Caco-2 (cell line): ENCODE data around the gene PRSS57. TPM values are rescaled to one million over a fixed set of nuclear protein-coding genes. Genes with fewer than 3 reads are reported as not detected.
A peak's percentile ranks its signal among the peaks of the same experiment; 100 is the strongest.

ENCODE experiments used
- BruUV-seq: library from RNA; stranded (reverse); fragments of 400-500 nt; replicated peaks from 2 replicates; lab custom pipeline; 2021; lab: Mats Ljungman, UMichigan
- CTCF ChIA-PET: fragments of 300-600 bp; sonication (Branson Sonifier 250); formaldehyde crosslinking; loops from one replicate; lab custom pipeline; 2022; ENCODE audit warnings: antibody characterized with exemption; lab: Charles Lee
- POLR2A ChIA-PET: fragments of 300-600 bp; sonication (Branson Sonifier 250); formaldehyde crosslinking; loops from one replicate; lab custom pipeline; 2022; ENCODE audit warnings: antibody characterized with exemption; lab: Charles Lee
- DNase-seq, 2 experiments: peaks; one replicate each; pipeline versions ENCODE4 v3.0.0 to v3.0.0-alpha.2; 2020 to 2022
- H3K27me3 ChIP-seq: replicated peaks from 2 replicates; pipeline ENCODE4 v1.6.0; 2011; ENCODE audit warnings: low read length; ENCODE audit not compliant: control insufficient read depth, insufficient read depth
- H3K36me3 ChIP-seq: 2 replicates; pipeline ENCODE4 v1.5.1; 2011; ENCODE audit warnings: low read length; ENCODE audit not compliant: control insufficient read depth, insufficient read depth
- H3K4me1 ChIP-seq: fragments of 250-450 bp; sonication (Bioruptor Pico); 2 replicates; pipeline ENCODE4 v1.5.1; 2020; ENCODE audit warnings: mild to moderate bottlenecking
- H3K4me3 ChIP-seq: 2 replicates; pipeline ENCODE4 v1.5.1; 2011; ENCODE audit warnings: low read depth, mild to moderate bottlenecking, control low read depth, low read length
- H3K9me3 ChIP-seq: fragments of 250-450 bp; sonication (Bioruptor Pico); 2 replicates; pipeline ENCODE4 v1.5.1; 2020; ENCODE audit warnings: mild to moderate bottlenecking, moderate library complexity
- H3K27ac Mint-ChIP-seq: one replicate; pipeline ENCODE4 v1.8.0; 2022; ENCODE audit warnings: mixed read lengths; ENCODE audit not compliant: unreplicated experiment
- H3K27me3 Mint-ChIP-seq: one replicate; pipeline ENCODE4 v1.8.0; 2022; ENCODE audit warnings: mixed read lengths; ENCODE audit not compliant: insufficient read depth, unreplicated experiment
- H3K36me3 Mint-ChIP-seq: one replicate; pipeline ENCODE4 v1.8.0; 2022; ENCODE audit warnings: mild to moderate bottlenecking, mixed read lengths; ENCODE audit not compliant: insufficient read depth, unreplicated experiment
- H3K4me1 Mint-ChIP-seq: one replicate; pipeline ENCODE4 v1.8.0; 2022; ENCODE audit warnings: low read depth, mixed read lengths; ENCODE audit not compliant: unreplicated experiment
- H3K4me3 Mint-ChIP-seq: one replicate; pipeline ENCODE4 v1.8.0; 2022; ENCODE audit warnings: mild to moderate bottlenecking, moderate library complexity, mixed read lengths; ENCODE audit not compliant: unreplicated experiment
- H3K9me3 Mint-ChIP-seq: one replicate; pipeline ENCODE4 v1.8.0; 2022; ENCODE audit warnings: mixed read lengths; ENCODE audit not compliant: unreplicated experiment
- intact Hi-C: fragments of 100-400 bp; cut with micrococcal nuclease; formaldehyde crosslinking; loops from one replicate; pipeline ENCODE4 v1.10.0; 2022; ENCODE audit not compliant: unreplicated experiment
- total RNA-seq: library from RNA; stranded (reverse); gene quantifications from 2 replicates; pipeline ENCODE4 v1.2.3, GENCODE V29; 2022
- TF ChIP-seq, protein P1 (sequence below), 2 experiments: fragments of 200-600 bp in 1 of 2; IDR thresholded peaks; 1 replicate in 1 of 2; 2 replicates in 1 of 2; pipeline versions ENCODE4 v1.5.1 to v1.8.0; 2011 to 2022; ENCODE audit warnings: antibody characterized with exemption in 1 of 2, control low read depth in 1 of 2, inconsistent platforms in 1 of 2, low read depth in 1 of 2, low read length in 1 of 2, mild to moderate bottlenecking in 1 of 2, moderate library complexity in 1 of 2; ENCODE audit not compliant: insufficient read depth in 1 of 2, severe bottlenecking in 1 of 2, unreplicated experiment in 1 of 2

Gene PRSS57
- total RNA-seq, 1 experiment from 2014 or later, result not detected

DNA sequence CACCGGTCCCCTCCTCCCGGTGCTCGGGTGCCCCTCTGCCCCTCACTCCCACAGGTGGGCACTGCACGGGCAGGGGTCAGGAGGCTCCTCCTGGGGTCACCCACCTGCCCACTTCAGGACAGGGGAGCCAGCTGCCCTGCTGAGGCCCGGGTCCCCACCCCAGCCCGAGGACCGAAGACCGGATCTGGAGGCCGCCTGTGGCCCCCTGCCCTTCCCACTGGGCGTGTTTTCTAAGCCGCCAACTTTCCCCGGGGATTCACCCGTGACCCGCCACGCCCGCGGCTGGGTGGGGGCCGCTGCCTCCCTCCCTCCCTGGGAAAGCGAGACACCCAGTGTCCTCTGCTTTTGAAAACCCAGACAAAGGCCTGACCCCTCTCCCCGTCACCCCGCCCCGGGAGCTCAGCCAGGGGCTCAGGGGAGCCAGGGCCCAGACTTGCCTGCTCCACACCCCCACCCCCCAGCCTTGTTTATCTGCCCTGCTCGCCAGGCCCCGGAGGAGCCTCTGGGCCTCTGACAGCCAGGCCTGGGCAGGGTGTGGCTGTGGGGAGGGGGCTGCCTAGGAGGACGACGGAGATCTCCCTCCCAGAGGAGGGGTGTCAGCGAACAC is 14.8 kb upstream of the PRSS57 start:
- BruUV-seq, result no TSS peak
- intact Hi-C loops, result no loop called here
- H3K4me1 Mint-ChIP-seq, result no peaks in the 10 kb centered on the region
- no peak overlapping the region for H3K27ac Mint-ChIP-seq
- DNase-seq, result no peak
- no peaks in the 10 kb centered on the region; the same call in 1 of the 2 replicates for H3K9me3 ChIP-seq
- H3K27me3 Mint-ChIP-seq, result no peaks in the 10 kb centered on the region
- peaks cover under 1% of the 10 kb centered on the region for H3K9me3 Mint-ChIP-seq
- ChIA-PET CTCF (no interaction called here), POLR2A (no interaction called here)
- no peaks in the 10 kb centered on the region for H3K27me3 ChIP-seq
- H3K36me3 ChIP-seq, result no peaks in the 10 kb centered on the region
- H3K36me3 Mint-ChIP-seq, result peaks cover 4% of the 10 kb centered on the region
- peaks cover 8% of the 10 kb centered on the region for H3K4me1 ChIP-seq
- H3K4me3 Mint-ChIP-seq, result peak overlapping the region; percentile 33
- TF ChIP-seq, protein P1, sequence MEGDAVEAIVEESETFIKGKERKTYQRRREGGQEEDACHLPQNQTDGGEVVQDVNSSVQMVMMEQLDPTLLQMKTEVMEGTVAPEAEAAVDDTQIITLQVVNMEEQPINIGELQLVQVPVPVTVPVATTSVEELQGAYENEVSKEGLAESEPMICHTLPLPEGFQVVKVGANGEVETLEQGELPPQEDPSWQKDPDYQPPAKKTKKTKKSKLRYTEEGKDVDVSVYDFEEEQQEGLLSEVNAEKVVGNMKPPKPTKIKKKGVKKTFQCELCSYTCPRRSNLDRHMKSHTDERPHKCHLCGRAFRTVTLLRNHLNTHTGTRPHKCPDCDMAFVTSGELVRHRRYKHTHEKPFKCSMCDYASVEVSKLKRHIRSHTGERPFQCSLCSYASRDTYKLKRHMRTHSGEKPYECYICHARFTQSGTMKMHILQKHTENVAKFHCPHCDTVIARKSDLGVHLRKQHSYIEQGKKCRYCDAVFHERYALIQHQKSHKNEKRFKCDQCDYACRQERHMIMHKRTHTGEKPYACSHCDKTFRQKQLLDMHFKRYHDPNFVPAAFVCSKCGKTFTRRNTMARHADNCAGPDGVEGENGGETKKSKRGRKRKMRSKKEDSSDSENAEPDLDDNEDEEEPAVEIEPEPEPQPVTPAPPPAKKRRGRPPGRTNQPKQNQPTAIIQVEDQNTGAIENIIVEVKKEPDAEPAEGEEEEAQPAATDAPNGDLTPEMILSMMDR (IDR thresholded peaks at IDR 0.05; ENCODE audit: insufficient read depth in 1 of 2, low read depth in 1 of 2, low read length in 1 of 2, severe bottlenecking in 1 of 2, unreplicated experiment in 1 of 2), result no peak
- H3K4me3 ChIP-seq, result peak overlapping the region; percentile 49

- peak overlapping the region; percentile 49 for H3K4me3 ChIP-seq
- Mint-ChIP-seq H3K4me3 (peak overlapping the region; percentile 33), H3K36me3 (peaks cover 4% of the 10 kb centered on the region), H3K4me1 (no peaks in the 10 kb centered on the region), H3K27ac (no peak overlapping the region), H3K9me3 (no peaks in the 10 kb centered on the region), H3K27me3 (no peaks in the 10 kb centered on the region)
- peaks cover 8% of the 10 kb centered on the region for H3K4me1 ChIP-seq
- TF ChIP-seq, protein P1 (IDR thresholded peaks at IDR 0.05; ENCODE audit: insufficient read depth in 1 of 2, low read depth in 1 of 2, low read length in 1 of 2, severe bottlenecking in 1 of 2, unreplicated experiment in 1 of 2), result no peak
- CTCF ChIA-PET, result no interaction called here
- H3K36me3 ChIP-seq, result no peaks in the 10 kb centered on the region
- intact Hi-C loops, result no loop called here
- no peaks in the 10 kb centered on the region for H3K27me3 ChIP-seq
- POLR2A ChIA-PET, result no interaction called here
- H3K9me3 ChIP-seq, result no peaks in the 10 kb centered on the region
- DNase-seq, result no peak
- no TSS peak for BruUV-seq
Observed at GRCh38 chr19:709196-709964, 14.1 kb upstream of the PRSS57 start.

DNA sequence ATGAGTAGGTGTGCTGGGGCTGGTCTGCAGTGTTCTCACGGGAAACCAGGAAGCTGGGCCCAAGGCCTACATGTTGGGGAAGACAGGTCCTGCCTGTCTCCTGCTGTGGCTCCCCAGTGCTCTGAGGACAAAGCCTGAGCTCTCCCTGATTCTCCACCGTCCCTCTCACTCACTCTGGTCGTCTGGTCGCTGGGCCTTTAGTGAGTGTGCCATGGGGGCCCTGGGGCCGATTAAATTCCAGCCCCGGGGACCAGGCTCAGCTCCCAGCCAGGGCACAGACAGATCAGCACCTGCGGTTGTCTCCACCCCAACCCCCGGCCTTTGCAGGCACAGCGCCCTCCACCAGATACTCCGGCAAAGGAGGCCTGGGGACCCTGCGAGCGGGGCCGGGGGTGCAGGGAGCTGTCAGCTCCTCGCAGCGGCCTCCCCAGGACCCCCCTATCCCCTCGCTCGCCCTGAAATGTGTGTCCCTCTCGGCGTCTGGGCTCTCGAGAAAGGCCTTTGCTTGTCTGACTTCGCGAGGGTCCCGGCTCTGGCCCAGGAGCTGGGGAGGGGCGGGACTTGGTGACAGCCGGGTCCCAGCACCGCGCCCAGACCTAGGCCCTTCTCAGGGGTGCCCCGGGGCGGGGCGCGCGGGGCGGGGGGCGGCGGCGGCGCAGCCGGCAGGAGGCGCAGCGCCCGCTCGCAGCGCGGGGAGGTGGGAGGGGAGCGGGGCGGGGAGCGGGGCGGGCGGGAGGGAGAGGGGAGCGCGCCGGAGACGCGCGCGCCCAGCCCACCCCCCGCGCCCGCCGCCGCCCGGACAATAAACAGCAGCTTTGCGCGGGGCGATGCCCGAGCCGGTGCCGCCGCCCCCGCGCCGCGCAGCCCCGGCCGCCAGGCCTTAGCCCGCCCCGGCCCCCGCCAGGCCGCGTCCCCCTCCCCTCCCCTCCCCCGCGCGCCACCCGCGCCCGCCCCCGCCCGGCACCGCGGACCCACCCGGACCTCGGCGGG is 13.2 kb upstream of the PRSS57 start, which contains the start of gene PALM:
TSS of gene PALM (plus strand) at position 782 of the 990 bp plus-strand sequence. CDS start 212 bp downstream, outside the sequence.
- TF ChIP-seq, protein P1 (IDR thresholded peaks at IDR 0.05; ENCODE audit: insufficient read depth in 1 of 2, low read depth in 1 of 2, low read length in 1 of 2, severe bottlenecking in 1 of 2, unreplicated experiment in 1 of 2), result no peak
- Mint-ChIP-seq H3K36me3 (peaks cover 4% of the 10 kb centered on the region), H3K27ac (no peak within 1 kb of the TSS), H3K27me3 (no peaks in the 10 kb centered on the region), H3K4me3 (peak within 1 kb of the TSS; percentile 55), H3K4me1 (no peaks in the 10 kb centered on the region), H3K9me3 (no peaks in the 10 kb centered on the region)
- peaks cover 8% of the 10 kb centered on the region for H3K4me1 ChIP-seq
- POLR2A ChIA-PET, result no interaction called here
- no peaks in the 10 kb centered on the region for H3K27me3 ChIP-seq
- CTCF ChIA-PET, result no interaction called here
- no peaks in the 10 kb centered on the region for H3K9me3 ChIP-seq
- peak in 1 of 2 experiments; percentile 52 for DNase-seq
- intact Hi-C loops, result no loop called here
- H3K36me3 ChIP-seq, result no peaks in the 10 kb centered on the region
- peak within 1 kb of the TSS; percentile 49 for H3K4me3 ChIP-seq
- BruUV-seq, result no TSS peak
